CD14-positive monocyte (primary cell): Measurements from ENCODE around the gene BACE2. TPM values are rescaled to one million over a fixed set of nuclear protein-coding genes. Genes with fewer than 3 reads are reported as not detected.

ENCODE experiments used
- DNase-seq, 3 donors: peaks; one replicate each; pipeline ENCODE4 v3.0.0-alpha.2; 2011 to 2022
- H2AFZ ChIP-seq: 2 replicates; pipeline ENCODE4 v1.6.0; 2012; ENCODE audit warnings: mild to moderate bottlenecking, low read depth, low read length, inconsistent platforms; ENCODE audit not compliant: insufficient read depth, poor library complexity, severe bottlenecking
- H3K27ac ChIP-seq, 2 donors: 1 replicate in 1 of 2; 2 replicates in 1 of 2; pipeline ENCODE4 v1.5.1; 2012 to 2013; ENCODE audit warnings: low read length in 2 of 2, control low read depth in 1 of 2, inconsistent platforms in 1 of 2, low read depth in 1 of 2, mild to moderate bottlenecking in 1 of 2
- H3K27me3 ChIP-seq, 2 donors: one replicate each; pipeline versions ENCODE4 v1.6.0 to v1.6.1; 2011 to 2013; ENCODE audit warnings: low read length in 2 of 2; ENCODE audit not compliant: control insufficient read depth in 2 of 2, insufficient read depth in 2 of 2
- H3K36me3 ChIP-seq, 2 donors: replicated peaks in 1 of 2; 1 replicate in 1 of 2; 2 replicates in 1 of 2; pipeline versions ENCODE4 v1.5.1 to v1.6.1; 2012 to 2013; ENCODE audit warnings: low read length in 2 of 2, control low read depth in 1 of 2, inconsistent platforms in 1 of 2, mild to moderate bottlenecking in 1 of 2; ENCODE audit not compliant: insufficient read depth in 2 of 2, control insufficient read depth in 1 of 2
- H3K4me1 ChIP-seq, 2 donors: 1 replicate in 1 of 2; 2 replicates in 1 of 2; pipeline versions ENCODE4 v1.5.1 to v1.6.1; 2012 to 2013; ENCODE audit warnings: low read length in 2 of 2, control low read depth in 1 of 2, inconsistent platforms in 1 of 2, mild to moderate bottlenecking in 1 of 2, moderate library complexity in 1 of 2; ENCODE audit not compliant: insufficient read depth in 2 of 2, control insufficient read depth in 1 of 2
- H3K4me2 ChIP-seq: replicated peaks from 2 replicates; pipeline ENCODE3; 2012; ENCODE audit warnings: low read length, moderate library complexity, mild to moderate bottlenecking; ENCODE audit not compliant: poor library complexity, severe bottlenecking; ENCODE audit errors: extremely low read depth
- H3K4me3 ChIP-seq, 3 experiments: fragments of 200-600 bp in 1 of 3; sonication (generic) in 1 of 3; replicated peaks in 1 of 3; 1 replicate in 2 of 3; 2 replicates in 1 of 3; pipeline ENCODE4 v1.5.1; 2011 to 2013; ENCODE audit warnings: low read length in 3 of 3, mild to moderate bottlenecking in 3 of 3, control low read depth in 2 of 3, low read depth in 2 of 3, inconsistent platforms in 1 of 3, moderate library complexity in 1 of 3
- H3K79me2 ChIP-seq: 2 replicates; pipeline ENCODE4 v1.6.0; 2012; ENCODE audit warnings: mild to moderate bottlenecking, control low read depth, inconsistent platforms, low read length, moderate library complexity; ENCODE audit not compliant: insufficient read depth
- H3K9ac ChIP-seq: 2 replicates; pipeline ENCODE4 v1.6.0; 2017; ENCODE audit warnings: low read length, mild to moderate bottlenecking; ENCODE audit not compliant: insufficient read depth, poor library complexity, severe bottlenecking
- H3K9me3 ChIP-seq, 2 donors: replicated peaks in 1 of 2; 1 replicate in 1 of 2; 2 replicates in 1 of 2; pipeline versions ENCODE4 v1.5.1 to v1.6.1; 2012 to 2013; ENCODE audit warnings: low read length in 2 of 2, control low read depth in 1 of 2; ENCODE audit not compliant: control insufficient read depth in 1 of 2, insufficient read depth in 1 of 2
- H4K20me1 ChIP-seq: 2 replicates; pipeline ENCODE4 v1.6.0; 2012; ENCODE audit warnings: mild to moderate bottlenecking, low read length, control low read depth, moderate library complexity; ENCODE audit not compliant: insufficient read depth
- H3K27ac Mint-ChIP-seq, 7 donors: one replicate each; pipeline ENCODE4 v1.8.0; 2020; ENCODE audit warnings: mild to moderate bottlenecking in 7 of 7, mixed read lengths in 7 of 7, moderate library complexity in 6 of 7, inconsistent platforms in 2 of 7
- H3K27me3 Mint-ChIP-seq, 3 donors: one replicate each; pipeline ENCODE4 v1.8.0; 2021 to 2022; ENCODE audit warnings: low read depth in 3 of 3, mild to moderate bottlenecking in 3 of 3, mixed read lengths in 3 of 3, moderate library complexity in 3 of 3, inconsistent platforms in 1 of 3
- H3K36me3 Mint-ChIP-seq, 2 donors: one replicate each; pipeline ENCODE4 v1.8.0; 2020; ENCODE audit warnings: mixed read lengths in 2 of 2, inconsistent platforms in 1 of 2, mild to moderate bottlenecking in 1 of 2
- H3K4me1 Mint-ChIP-seq: one replicate; pipeline ENCODE4 v1.8.0; 2020; ENCODE audit warnings: mild to moderate bottlenecking, mixed read lengths
- H3K4me3 Mint-ChIP-seq, 2 donors: one replicate each; pipeline ENCODE4 v1.8.0; 2020; ENCODE audit warnings: mild to moderate bottlenecking in 2 of 2, mixed read lengths in 2 of 2, moderate library complexity in 1 of 2
- H3K9me3 Mint-ChIP-seq, 7 donors: one replicate each; pipeline ENCODE4 v1.8.0; 2020 to 2022; ENCODE audit warnings: mixed read lengths in 7 of 7, mild to moderate bottlenecking in 6 of 7, moderate library complexity in 6 of 7, inconsistent platforms in 2 of 7
- WGBS: methylation state at CpG from one replicate; pipeline ENCODE4 v1.1.5; 2013; ENCODE audit warnings: missing lambda C conversion rate; ENCODE audit not compliant: insufficient coverage; 5-methylcytosine and 5-hydroxymethylcytosine counted together
- intact Hi-C, 2 donors: fragments of 100-400 bp; cut with micrococcal nuclease; formaldehyde crosslinking; loops; one replicate each; pipeline versions ENCODE4 v1.15.0 to v1.15.1; 2023
- polyA plus RNA-seq, 3 donors: library from polyadenylated mRNA; depleted of rRNA in 1 of 3; unstranded in 2 of 3; stranded (reverse) in 1 of 3; fragments of 300-500 nt in 2 of 3; fragments of >200 nt in 1 of 3; fragmentation: Illumina TruSeq in 2 of 3; gene quantifications; 1 replicate in 2 of 3; 2 replicates in 1 of 3; pipeline ENCODE4 v1.2.3, GENCODE V29; 2012 to 2021
- TF ChIP-seq, protein P1 (sequence below): fragments of 200-600 bp; IDR thresholded peaks from one replicate; pipeline ENCODE4 v1.8.0; 2022; ENCODE audit warnings: antibody characterized with exemption, mild to moderate bottlenecking

Gene BACE2
- polyA plus RNA-seq, 3 donors: 0.05 to 0.26 TPM; not detected in 1

DNA sequence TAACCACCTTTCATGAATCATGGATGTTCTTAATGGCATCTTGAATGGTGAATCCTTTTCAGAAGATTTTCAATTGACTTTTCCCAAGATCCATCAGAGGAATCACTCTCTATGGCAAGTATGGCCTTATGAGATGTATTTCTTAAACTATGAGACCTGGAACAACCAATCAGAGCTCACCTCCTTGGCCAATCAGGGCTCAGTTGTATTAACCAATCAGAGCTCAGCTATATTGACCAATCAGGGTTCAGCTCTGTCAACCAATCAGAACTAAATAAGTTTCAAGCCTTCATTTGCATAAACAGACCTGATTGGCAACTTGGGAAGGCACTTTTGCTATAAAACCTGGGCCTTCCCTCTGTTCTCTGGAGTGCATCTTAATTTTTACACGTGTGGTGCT is 135.0 kb downstream of the BACE2 start:
- Histone ChIP-seq H3K9ac (no peak overlapping the region), H3K9me3 (peaks cover 11 to 15% of the 10 kb centered on the region in 2 donors), H3K27ac (no peak overlapping the region), H3K4me1 (no peaks in the 10 kb centered on the region), H2AFZ (no peak overlapping the region), H3K4me2 (no peak overlapping the region), H3K27me3 (peaks cover 0 to 2% of the 10 kb centered on the region in 2 donors), H3K36me3 (no peaks in the 10 kb centered on the region), H3K4me3 (no peak overlapping the region), H4K20me1 (no peaks in the 10 kb centered on the region), H3K79me2 (no peaks in the 10 kb centered on the region)
- DNase-seq: no peak
- WGBS: 83% methylated on average over 1 of the region's 1 CpG
- no peak overlapping the region for H3K27ac Mint-ChIP-seq
- H3K36me3 Mint-ChIP-seq: no peaks in the 10 kb centered on the region
- intact Hi-C loops: no loop called here
- H3K4me1 Mint-ChIP-seq: no peaks in the 10 kb centered on the region
- H3K4me3 Mint-ChIP-seq: no peak overlapping the region
- peaks cover 8 to 19% (median 14%) of the 10 kb centered on the region in 7 donors for H3K9me3 Mint-ChIP-seq
- TF ChIP-seq, protein P1, sequence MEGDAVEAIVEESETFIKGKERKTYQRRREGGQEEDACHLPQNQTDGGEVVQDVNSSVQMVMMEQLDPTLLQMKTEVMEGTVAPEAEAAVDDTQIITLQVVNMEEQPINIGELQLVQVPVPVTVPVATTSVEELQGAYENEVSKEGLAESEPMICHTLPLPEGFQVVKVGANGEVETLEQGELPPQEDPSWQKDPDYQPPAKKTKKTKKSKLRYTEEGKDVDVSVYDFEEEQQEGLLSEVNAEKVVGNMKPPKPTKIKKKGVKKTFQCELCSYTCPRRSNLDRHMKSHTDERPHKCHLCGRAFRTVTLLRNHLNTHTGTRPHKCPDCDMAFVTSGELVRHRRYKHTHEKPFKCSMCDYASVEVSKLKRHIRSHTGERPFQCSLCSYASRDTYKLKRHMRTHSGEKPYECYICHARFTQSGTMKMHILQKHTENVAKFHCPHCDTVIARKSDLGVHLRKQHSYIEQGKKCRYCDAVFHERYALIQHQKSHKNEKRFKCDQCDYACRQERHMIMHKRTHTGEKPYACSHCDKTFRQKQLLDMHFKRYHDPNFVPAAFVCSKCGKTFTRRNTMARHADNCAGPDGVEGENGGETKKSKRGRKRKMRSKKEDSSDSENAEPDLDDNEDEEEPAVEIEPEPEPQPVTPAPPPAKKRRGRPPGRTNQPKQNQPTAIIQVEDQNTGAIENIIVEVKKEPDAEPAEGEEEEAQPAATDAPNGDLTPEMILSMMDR: no peak
- peaks cover 2 to 7% (median 5%) of the 10 kb centered on the region in 3 donors for H3K27me3 Mint-ChIP-seq

DNA sequence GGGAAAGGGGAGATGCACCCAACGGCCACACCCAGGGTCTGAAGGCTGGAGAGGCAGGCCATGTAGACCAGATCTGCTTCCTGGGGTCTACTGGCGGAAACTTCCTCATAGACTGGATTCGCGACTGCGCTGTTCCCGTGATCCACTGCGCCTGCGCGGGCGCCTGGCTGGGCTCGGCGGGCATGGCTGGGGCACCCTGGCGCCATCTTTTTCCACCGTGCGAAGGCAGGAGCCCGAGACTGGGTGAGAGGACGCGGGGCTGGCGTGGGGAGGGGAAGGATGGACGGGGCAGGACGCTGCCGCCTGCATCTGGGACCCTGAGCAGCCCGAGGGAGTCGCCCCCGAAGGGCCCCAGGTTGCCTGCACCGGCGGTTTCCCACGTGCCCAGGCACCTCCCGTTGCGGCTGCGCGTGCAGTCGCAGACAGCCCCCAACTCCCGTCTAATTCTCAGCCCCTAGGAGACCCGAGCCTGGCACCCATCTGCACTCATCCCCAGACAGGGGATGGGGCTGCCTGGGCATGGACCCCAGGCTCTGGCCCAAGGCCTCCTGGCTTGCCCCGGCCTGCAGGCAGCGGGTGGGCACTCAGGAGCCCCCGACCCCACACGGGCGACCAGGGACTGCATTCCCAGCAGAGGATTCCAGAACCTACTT is 136.2 kb downstream of the BACE2 start:
- Histone ChIP-seq H3K79me2 (no peaks in the 10 kb centered on the region), H4K20me1 (no peaks in the 10 kb centered on the region), H2AFZ (no peak overlapping the region), H3K9me3 (peaks cover 11 to 15% of the 10 kb centered on the region in 2 donors), H3K36me3 (no peaks in the 10 kb centered on the region), H3K4me1 (no peaks in the 10 kb centered on the region), H3K9ac (no peak overlapping the region), H3K27me3 (peaks cover 0 to 2% of the 10 kb centered on the region in 2 donors), H3K27ac (no peak overlapping the region), H3K4me2 (no peak overlapping the region), H3K4me3 (no peak overlapping the region)
- TF ChIP-seq, protein P1: no peak
- intact Hi-C loops: no loop called here
- Mint-ChIP-seq H3K4me3 (no peak overlapping the region), H3K27me3 (peaks cover 2 to 12% (median 10%) of the 10 kb centered on the region in 3 donors), H3K27ac (peak overlapping the region in 1 of 7 donors; percentile 30), H3K9me3 (peaks cover 8 to 19% (median 13%) of the 10 kb centered on the region in 7 donors), H3K36me3 (no peaks in the 10 kb centered on the region), H3K4me1 (no peaks in the 10 kb centered on the region)
- WGBS: 96% methylated on average over 38 of the region's 40 CpGs
- DNase-seq: no peak
